ENCODE measurements around the gene PIP5K1C.
A peak's percentile ranks its signal among the peaks of the same experiment; 100 is the strongest.

PIP5K1C gene

GRCh38 chr19:3721887-3722442 is 21.7 kb upstream of the PIP5K1C start:
- DNase-seq (ENCODE audit: low spot score) = no peak

DNA sequence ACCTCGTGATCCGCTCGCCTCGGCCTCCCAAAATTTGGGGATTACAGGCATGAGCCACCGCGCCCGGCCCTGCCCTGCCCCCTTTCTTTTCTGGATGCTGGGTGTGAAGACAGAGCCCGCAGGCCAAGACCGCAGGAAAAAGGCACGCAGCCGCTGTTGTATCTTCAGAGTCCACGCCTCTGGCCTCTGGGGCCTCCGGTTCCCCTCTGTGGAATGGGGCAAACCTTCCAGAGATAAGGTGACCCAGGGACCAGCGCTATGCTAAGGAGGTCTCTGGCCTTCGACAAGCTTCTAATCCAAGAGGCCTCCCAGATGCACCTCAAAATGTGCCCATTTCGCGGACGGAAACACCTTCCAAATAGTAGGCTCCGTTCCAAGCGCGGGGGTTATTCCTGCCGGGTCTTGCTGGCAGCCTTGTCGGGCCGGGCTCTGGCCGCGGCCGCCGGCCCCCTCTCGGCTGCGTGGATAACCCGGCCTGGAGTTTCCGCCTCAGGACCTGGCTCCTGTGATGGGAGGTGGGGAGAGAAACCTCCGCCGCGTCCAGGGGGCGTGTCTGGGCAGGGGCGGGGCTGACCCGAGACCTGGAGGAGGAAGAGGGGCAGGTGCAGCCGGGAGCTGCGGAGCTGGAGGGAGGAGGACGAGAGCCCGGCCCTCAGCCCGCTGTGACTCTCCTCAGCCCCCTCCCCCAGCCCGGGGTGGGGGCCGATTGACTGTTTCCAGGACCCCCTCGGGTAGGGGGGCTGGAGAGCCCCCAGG is 21.0 kb upstream of the PIP5K1C start:
- peak; percentile 90 for DNase-seq (ENCODE audit: low spot score)

DNA sequence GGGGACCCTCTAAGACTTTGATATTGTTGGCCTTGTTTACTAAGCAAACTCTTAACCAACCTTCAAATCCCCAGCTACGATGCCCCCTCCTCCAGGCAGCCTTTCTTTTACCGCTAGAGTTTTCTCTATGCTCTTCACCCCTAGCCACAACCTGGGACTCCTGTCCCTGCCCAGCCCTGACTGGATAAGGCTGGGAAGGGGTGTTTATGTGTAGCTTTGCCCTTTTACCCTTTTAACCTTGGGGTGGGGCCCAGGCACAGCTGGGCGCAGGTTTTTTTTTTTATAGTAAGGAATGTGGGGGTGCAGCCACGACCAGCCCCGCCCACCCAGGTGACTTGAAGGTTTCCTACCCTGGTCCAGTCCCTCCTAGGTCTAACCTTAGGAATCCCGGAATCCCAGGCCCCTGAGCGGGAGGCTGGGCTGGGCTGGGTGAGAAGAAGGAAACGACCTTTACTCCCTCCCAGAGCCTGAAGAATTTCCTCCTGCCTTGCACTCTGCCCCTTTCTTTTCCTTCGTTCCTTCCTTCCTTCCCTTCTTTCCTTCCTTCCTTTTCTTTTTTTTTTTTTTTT is 20.2 kb upstream of the PIP5K1C start:
- DNase-seq (ENCODE audit: low spot score) = no peak

DNA sequence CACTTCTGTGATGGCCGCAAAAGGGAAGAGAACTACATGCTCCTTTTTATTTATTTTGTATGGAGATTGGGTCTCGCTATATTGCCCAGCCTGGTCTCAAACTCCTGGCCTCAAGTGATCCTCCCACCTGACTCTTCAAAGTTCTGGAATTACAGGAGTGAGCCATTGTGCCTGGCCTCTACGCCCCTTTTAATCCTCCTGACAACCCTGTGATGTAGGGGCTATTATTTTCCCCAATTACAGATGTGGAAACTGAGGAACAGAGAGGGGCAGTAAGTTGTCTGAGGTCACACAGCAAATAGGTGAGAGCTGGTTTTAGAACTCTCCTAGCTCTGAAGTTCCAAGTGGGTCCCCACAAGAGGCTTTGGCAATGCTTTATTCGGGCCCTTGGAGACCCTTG is 19.6 kb upstream of the PIP5K1C start:
- no peak for DNase-seq (ENCODE audit: low spot score)

- no peak for DNase-seq (ENCODE audit: low spot score)
Observed at GRCh38 chr19:3716147-3716668, 15.9 kb upstream of the PIP5K1C start.

DNA sequence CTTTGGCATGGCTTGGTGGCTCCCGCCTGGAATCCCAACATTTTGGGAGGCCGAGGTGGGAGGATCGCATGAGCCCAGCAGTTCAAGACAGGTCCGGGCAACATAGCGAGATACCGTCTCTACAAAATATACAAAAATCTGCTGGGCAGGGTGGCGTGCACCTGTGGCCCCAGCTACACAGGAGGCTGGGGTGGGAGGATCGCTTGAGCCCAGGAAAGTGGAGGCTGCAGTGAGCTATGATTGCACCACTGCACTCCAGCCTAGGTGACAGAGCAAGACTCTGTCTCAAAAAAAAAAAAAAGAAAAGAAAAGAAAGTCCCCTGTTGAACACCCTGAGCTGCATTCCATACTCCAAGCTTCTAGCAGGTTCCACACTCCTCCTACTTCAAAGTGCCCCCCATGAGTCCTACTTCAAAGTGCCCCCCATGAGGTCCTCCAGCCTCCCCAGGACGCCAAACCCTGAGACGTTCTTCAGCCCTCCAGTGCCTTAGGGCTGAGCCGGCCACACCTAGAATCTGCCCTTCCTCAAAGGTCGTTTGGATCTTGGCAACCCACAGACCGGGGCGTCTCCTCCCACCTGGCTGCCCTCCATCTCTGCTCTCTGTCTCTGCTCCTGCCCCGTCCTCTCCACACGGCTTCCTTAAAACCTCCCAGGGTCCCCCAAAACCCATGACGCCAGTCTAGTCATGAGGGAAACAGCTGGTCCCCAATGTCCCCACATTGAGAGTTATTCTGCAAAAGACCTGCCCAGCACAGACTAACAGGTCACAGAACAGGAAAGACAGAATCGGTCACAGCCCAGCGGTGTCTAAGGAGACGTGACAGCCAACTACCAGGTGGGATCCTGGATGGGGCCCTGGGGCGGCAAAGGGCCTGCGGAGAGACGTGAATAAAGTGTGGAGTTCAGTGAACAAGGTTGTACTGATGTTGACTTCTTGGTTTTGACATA is 12.7 kb upstream of the PIP5K1C start:
- no peak for DNase-seq (ENCODE audit: low spot score)

- no peak for DNase-seq (ENCODE audit: low spot score)
Observed at GRCh38 chr19:3710265-3710812, 10.1 kb upstream of the PIP5K1C start.

- no peak for DNase-seq (ENCODE audit: low spot score)
Observed at GRCh38 chr19:3708207-3708931, 8.1 kb upstream of the PIP5K1C start, which contains the start of gene TJP3. TJP3 (plus strand) TSS chr19:3708384; CDS start chr19:3728433, 20,049 bp downstream.

GRCh38 chr19:3707868-3708206 is 7.6 kb upstream of the PIP5K1C start:
- no peak for DNase-seq (ENCODE audit: low spot score)

GRCh38 chr19:3701200-3701599 is 932 bp upstream of the PIP5K1C start:
- no peak for DNase-seq (ENCODE audit: low spot score)

DNA sequence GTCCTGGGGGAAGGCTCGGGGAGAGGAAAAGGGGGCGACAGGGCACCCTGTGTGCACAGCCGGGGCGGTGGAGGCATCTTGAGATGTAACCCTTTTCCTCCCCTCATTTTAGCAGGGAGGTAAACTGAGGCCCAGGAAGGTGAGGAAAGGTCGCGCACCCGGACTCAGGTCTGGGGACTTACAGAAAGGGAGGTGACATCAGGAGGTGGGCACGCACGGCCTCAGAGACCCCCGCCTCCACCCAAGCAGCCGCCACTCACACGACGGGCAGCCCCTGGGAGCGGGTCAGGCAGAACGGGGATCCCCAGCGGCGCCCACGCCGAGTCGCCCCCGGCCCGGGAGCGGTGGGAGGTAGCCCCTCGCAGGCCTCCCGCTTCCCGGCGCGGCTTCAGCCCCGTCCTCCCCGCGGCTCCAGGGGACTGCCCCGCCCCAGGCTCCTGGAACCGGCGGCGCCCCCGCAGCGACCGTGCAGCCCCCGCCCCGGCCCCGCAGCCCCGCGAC is 477 bp downstream of the PIP5K1C start:
- no peak for DNase-seq (ENCODE audit: low spot score)

GRCh38 chr19:3698974-3699740 is 1.1 kb downstream of the PIP5K1C start:
- DNase-seq (ENCODE audit: low spot score) = peak; percentile 12

GRCh38 chr19:3698386-3698950 is 1.8 kb downstream of the PIP5K1C start:
- no peak for DNase-seq (ENCODE audit: low spot score)

DNA sequence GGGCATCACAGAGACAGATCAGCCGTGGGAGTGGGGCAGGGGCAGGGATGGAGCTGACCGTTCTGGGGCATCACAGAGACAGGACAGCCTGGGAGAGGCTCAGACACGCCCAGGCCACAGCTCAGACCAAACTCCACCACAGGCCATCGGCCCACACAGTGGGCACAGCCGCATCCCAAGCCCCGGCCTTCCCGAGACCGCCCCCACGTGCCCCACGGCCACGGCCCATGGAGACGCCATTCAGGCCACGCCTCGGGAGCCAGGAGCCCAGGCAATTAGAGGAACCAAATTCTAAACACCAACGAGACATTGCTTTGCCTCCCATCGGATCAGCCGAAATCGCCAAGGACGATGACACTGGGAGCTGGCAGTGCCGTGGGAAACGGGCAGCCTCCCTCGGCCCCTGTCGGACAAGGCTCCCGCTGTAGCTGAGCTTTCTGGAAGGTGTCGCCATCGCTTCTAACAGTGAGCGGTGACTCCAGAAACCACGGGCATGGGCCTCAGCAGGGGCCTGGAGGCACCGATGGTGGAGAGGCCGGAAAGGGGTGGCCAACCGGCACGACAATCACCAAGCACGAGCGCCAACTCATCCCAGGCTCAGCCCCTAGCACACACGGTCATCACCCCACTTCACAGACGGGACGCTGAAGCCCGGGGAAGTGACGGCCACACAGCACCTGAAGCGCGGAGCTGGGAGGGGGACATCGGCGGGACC is 2.4 kb downstream of the PIP5K1C start:
- DNase-seq (ENCODE audit: low spot score) = no peak

- DNase-seq (ENCODE audit: low spot score) = no peak
Observed at GRCh38 chr19:3697094-3697493, 3.2 kb downstream of the PIP5K1C start.

GRCh38 chr19:3696660-3696995 is 3.6 kb downstream of the PIP5K1C start:
- DNase-seq (ENCODE audit: low spot score) = no peak

- DNase-seq (ENCODE audit: low spot score) = no peak
Observed at GRCh38 chr19:3695986-3696659, 4.1 kb downstream of the PIP5K1C start.

GRCh38 chr19:3695124-3695733 is 5.0 kb downstream of the PIP5K1C start:
- no peak for DNase-seq (ENCODE audit: low spot score)

Measured in CD4-positive, alpha-beta T cell treated with Interleukin-6 at 100 ng/mL for 8 hours (primary cell).